Neural cell (in vitro differentiated cells): ENCODE results near the gene AFF1. TPM values are rescaled to one million over a fixed set of nuclear protein-coding genes. Genes with fewer than 3 reads are reported as not detected.
"Not testable (repeated sequence)": the region's sequence is repeated elsewhere in the genome, so short reads cannot be mapped to it uniquely, and the experiment has no call there.

Source experiments
- H2AFZ ChIP-seq: fragments of 200-600, 300-800 bp; sonication (generic), shearing (Covaris generic); 2 replicates; pipeline ENCODE4 v1.6.0; 2014; ENCODE audit warnings: low read depth, mild to moderate bottlenecking, antibody characterized with exemption, low read length, moderate library complexity
- H3F3A ChIP-seq: fragments of 200-600 bp; shearing (Covaris generic); 2 replicates; pipeline ENCODE4 v1.6.1; 2016; ENCODE audit warnings: mild to moderate bottlenecking, moderate library complexity, mixed read lengths, antibody characterized with exemption, low read length; ENCODE audit not compliant: insufficient read depth, poor library complexity, severe bottlenecking
- H3K27ac ChIP-seq: fragments of 200-600, 300-800 bp; sonication (generic), shearing (Covaris generic); 2 replicates; pipeline ENCODE4 v1.5.1; 2014; ENCODE audit warnings: mild to moderate bottlenecking, low read length, moderate library complexity
- H3K27me3 ChIP-seq: fragments of 300-800, 200-600 bp; sonication (generic), shearing (Covaris generic); 2 replicates; pipeline ENCODE4 v1.6.0; 2014; ENCODE audit warnings: mild to moderate bottlenecking, low read depth, low read length, moderate library complexity; ENCODE audit not compliant: insufficient read depth
- H3K36me3 ChIP-seq: fragments of 300-800, 200-600 bp; sonication (generic), shearing (Covaris generic); 2 replicates; pipeline ENCODE4 v1.5.1; 2014; ENCODE audit warnings: mild to moderate bottlenecking, antibody characterized with exemption, low read length, moderate library complexity; ENCODE audit not compliant: insufficient read depth
- H3K4me2 ChIP-seq: fragments of 300-800, 200-600 bp; sonication (generic), shearing (Covaris generic); 2 replicates; pipeline ENCODE4 v1.6.0; 2014; ENCODE audit warnings: mild to moderate bottlenecking, low read length
- H3K4me3 ChIP-seq: fragments of 300-800, 200-600 bp; sonication (generic), shearing (Covaris generic); 2 replicates; pipeline ENCODE4 v1.5.1; 2014; ENCODE audit warnings: mild to moderate bottlenecking, low read length, moderate library complexity
- H3K79me2 ChIP-seq: fragments of 200-600 bp; shearing (Covaris generic); replicated peaks from 2 replicates; pipeline ENCODE4 v1.6.0; 2014; ENCODE audit warnings: mild to moderate bottlenecking, low read length, moderate library complexity; ENCODE audit not compliant: insufficient read depth
- H3K9ac ChIP-seq: fragments of 300-800, 200-600 bp; sonication (generic), shearing (Covaris generic); 2 replicates; pipeline ENCODE4 v1.6.1; 2016; ENCODE audit warnings: mild to moderate bottlenecking, low read length, mixed read lengths
- H3K9me2 ChIP-seq: fragments of 200-600 bp; shearing (Covaris generic); 2 replicates; pipeline ENCODE4 v1.6.1; 2016; ENCODE audit warnings: mild to moderate bottlenecking, low read length, mixed read lengths; ENCODE audit not compliant: insufficient read depth
- H3K9me3 ChIP-seq: fragments of 200-600, 300-800 bp; sonication (generic), shearing (Covaris generic); 2 replicates; pipeline ENCODE4 v1.6.1; 2016; ENCODE audit warnings: mild to moderate bottlenecking, mixed run types, low read length, moderate library complexity, mixed read lengths
- H4K20me1 ChIP-seq: fragments of 200-600 bp; shearing (Covaris generic); 2 replicates; pipeline ENCODE4 v1.6.1; 2016; ENCODE audit warnings: mild to moderate bottlenecking, mixed run types; ENCODE audit not compliant: insufficient read depth
- EP300 ChIP-seq: fragments of 450-650 bp; conservative IDR thresholded peaks from 2 replicates; pipeline ENCODE4 v1.6.1; 2014; ENCODE audit warnings: antibody characterized with exemption, mild to moderate bottlenecking, moderate library complexity; ENCODE audit not compliant: poor library complexity, severe bottlenecking
- EZH2 ChIP-seq: fragments of 200-600, 300-800 bp; shearing (Covaris generic), sonication (generic); IDR thresholded peaks from 2 replicates; pipeline ENCODE4 v1.6.1; 2014; ENCODE audit warnings: antibody characterized with exemption, low read length, borderline replicate concordance, mild to moderate bottlenecking; ENCODE audit not compliant: insufficient read depth, poor library complexity, severe bottlenecking
- MXI1 ChIP-seq: fragments of 450-650 bp; conservative IDR thresholded peaks from 2 replicates; pipeline ENCODE4 v1.6.1; 2014; ENCODE audit warnings: antibody characterized with exemption, mild to moderate bottlenecking; ENCODE audit not compliant: poor library complexity, severe bottlenecking
- POLR2AphosphoS5 ChIP-seq: IDR thresholded peaks from 2 replicates; pipeline ENCODE4 v1.6.1; 2012
- RAD21 ChIP-seq: fragments of 450-650 bp; conservative IDR thresholded peaks from 2 replicates; pipeline ENCODE4 v1.6.1; 2014; ENCODE audit warnings: antibody characterized with exemption, mild to moderate bottlenecking, moderate library complexity
- SMC3 ChIP-seq: fragments of 450-650 bp; conservative IDR thresholded peaks from 2 replicates; pipeline ENCODE4 v1.6.1; 2014; ENCODE audit warnings: antibody characterized with exemption, mild to moderate bottlenecking, moderate library complexity; ENCODE audit not compliant: poor library complexity
- TAF1 ChIP-seq: IDR thresholded peaks from 2 replicates; pipeline ENCODE4 v1.6.1; 2012; ENCODE audit warnings: low read depth
- polyA plus RNA-seq: library from polyadenylated mRNA; depleted of rRNA; stranded (reverse); fragments of >200 nt; gene quantifications from 2 replicates; pipeline ENCODE4 v1.2.3, GENCODE V29; 2014
- TF ChIP-seq, protein P1 (sequence below): IDR thresholded peaks from 2 replicates; pipeline ENCODE4 v1.6.1; 2012; ENCODE audit warnings: borderline replicate concordance
- TF ChIP-seq, protein P2 (sequence below): fragments of 450-650 bp; IDR thresholded peaks from 2 replicates; pipeline ENCODE4 v1.5.1; 2014; ENCODE audit warnings: antibody characterized with exemption, mild to moderate bottlenecking, moderate library complexity; ENCODE audit not compliant: poor library complexity, severe bottlenecking

AFF1 gene
- polyA plus RNA-seq, 1 donor from 2014 or later, result 0.63 TPM

DNA sequence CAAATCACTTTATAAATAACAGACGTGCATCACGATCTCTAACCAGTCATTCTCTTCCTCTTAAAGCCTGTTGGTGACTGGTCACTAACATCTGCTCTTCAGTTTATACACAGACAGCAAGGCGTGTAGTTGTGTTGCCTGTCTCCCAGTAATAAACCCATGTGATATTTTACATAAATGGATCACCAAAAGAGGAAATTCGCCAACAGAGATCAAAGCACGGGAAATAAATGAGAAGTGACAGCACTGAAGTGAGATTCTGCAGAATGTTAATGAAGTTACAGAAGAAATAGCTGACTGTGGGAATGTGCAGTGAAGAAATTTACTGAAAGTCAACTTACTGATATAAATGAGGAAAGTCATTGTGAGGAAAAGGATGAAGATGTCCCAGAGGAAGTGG lies 47.0 kb downstream of the AFF1 start:
- H3K36me3 ChIP-seq, result no peaks in the 10 kb centered on the region
- H3K9me2 ChIP-seq, result no peaks in the 10 kb centered on the region
- no peak overlapping the region for H3K4me3 ChIP-seq
- H2AFZ ChIP-seq, result no peak overlapping the region
- H3K4me2 ChIP-seq, result no peak overlapping the region
- no peaks in the 10 kb centered on the region for H3K9me3 ChIP-seq
- no peak overlapping the region for H3K27ac ChIP-seq
- H3F3A ChIP-seq, result no peaks in the 10 kb centered on the region
- no peaks in the 10 kb centered on the region for H4K20me1 ChIP-seq
- no peaks in the 10 kb centered on the region for H3K79me2 ChIP-seq
- H3K9ac ChIP-seq, result no peak overlapping the region
- no peaks in the 10 kb centered on the region for H3K27me3 ChIP-seq
- TF ChIP-seq, protein P1, sequence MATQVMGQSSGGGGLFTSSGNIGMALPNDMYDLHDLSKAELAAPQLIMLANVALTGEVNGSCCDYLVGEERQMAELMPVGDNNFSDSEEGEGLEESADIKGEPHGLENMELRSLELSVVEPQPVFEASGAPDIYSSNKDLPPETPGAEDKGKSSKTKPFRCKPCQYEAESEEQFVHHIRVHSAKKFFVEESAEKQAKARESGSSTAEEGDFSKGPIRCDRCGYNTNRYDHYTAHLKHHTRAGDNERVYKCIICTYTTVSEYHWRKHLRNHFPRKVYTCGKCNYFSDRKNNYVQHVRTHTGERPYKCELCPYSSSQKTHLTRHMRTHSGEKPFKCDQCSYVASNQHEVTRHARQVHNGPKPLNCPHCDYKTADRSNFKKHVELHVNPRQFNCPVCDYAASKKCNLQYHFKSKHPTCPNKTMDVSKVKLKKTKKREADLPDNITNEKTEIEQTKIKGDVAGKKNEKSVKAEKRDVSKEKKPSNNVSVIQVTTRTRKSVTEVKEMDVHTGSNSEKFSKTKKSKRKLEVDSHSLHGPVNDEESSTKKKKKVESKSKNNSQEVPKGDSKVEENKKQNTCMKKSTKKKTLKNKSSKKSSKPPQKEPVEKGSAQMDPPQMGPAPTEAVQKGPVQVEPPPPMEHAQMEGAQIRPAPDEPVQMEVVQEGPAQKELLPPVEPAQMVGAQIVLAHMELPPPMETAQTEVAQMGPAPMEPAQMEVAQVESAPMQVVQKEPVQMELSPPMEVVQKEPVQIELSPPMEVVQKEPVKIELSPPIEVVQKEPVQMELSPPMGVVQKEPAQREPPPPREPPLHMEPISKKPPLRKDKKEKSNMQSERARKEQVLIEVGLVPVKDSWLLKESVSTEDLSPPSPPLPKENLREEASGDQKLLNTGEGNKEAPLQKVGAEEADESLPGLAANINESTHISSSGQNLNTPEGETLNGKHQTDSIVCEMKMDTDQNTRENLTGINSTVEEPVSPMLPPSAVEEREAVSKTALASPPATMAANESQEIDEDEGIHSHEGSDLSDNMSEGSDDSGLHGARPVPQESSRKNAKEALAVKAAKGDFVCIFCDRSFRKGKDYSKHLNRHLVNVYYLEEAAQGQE, result no peak
- no peak for TF ChIP-seq RAD21
- TF ChIP-seq EZH2, result no peak
- no peak for TF ChIP-seq MXI1
- no peak for TF ChIP-seq EP300
- TF ChIP-seq SMC3, result no peak
- TF ChIP-seq, protein P2, sequence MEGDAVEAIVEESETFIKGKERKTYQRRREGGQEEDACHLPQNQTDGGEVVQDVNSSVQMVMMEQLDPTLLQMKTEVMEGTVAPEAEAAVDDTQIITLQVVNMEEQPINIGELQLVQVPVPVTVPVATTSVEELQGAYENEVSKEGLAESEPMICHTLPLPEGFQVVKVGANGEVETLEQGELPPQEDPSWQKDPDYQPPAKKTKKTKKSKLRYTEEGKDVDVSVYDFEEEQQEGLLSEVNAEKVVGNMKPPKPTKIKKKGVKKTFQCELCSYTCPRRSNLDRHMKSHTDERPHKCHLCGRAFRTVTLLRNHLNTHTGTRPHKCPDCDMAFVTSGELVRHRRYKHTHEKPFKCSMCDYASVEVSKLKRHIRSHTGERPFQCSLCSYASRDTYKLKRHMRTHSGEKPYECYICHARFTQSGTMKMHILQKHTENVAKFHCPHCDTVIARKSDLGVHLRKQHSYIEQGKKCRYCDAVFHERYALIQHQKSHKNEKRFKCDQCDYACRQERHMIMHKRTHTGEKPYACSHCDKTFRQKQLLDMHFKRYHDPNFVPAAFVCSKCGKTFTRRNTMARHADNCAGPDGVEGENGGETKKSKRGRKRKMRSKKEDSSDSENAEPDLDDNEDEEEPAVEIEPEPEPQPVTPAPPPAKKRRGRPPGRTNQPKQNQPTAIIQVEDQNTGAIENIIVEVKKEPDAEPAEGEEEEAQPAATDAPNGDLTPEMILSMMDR, result no peak
- TF ChIP-seq POLR2AphosphoS5, result no peak
- no peak for TF ChIP-seq TAF1

DNA sequence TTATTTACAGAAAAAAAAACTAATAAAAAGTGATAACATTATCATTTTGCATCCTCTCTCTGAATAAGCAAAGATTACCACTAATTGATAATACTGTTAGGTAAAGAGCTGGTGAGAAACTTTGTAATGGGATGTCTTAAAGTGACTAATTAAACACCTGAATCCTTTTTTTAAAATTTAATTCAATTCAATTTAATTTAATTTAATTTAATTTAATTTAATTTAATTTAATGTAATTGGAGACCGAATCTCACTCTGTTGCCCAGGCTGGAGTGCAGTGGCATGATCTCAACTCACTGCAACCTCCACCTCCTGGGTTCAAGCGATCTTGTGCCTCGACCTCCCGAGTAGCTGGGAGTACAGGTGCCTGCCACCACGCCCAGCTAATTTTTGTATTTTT lies 51.0 kb downstream of the AFF1 start:
- H3K36me3 ChIP-seq, H3K79me2 ChIP-seq, H3K27me3 ChIP-seq, H3K27ac ChIP-seq, H3K9ac ChIP-seq, H3K4me2 ChIP-seq, H3K4me3 ChIP-seq, H3K9me3 ChIP-seq, H3K9me2 ChIP-seq, H4K20me1 ChIP-seq, H2AFZ ChIP-seq, H3F3A ChIP-seq: not testable (repeated sequence)

DNA sequence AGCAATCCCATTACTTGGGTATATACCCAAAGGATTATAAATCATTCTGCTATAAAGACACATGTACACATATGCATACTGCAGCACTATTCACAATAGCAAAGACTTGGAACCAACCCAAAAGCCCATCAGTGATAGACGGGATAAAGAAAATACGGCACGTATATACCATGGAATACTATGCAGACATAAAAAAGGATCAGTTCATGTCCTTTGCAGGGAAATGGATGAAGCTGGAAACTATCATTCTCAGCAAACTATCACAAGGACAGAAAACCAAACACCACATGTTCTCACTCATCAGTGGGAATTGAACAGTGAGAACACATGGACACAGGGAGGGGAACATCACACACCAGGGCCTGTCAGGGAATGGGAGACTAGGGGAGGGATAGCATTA lies 54.8 kb downstream of the AFF1 start:
- H3K4me2 ChIP-seq, H3K79me2 ChIP-seq, H3K9me3 ChIP-seq, H3K27ac ChIP-seq, H3K27me3 ChIP-seq, H3K36me3 ChIP-seq, H4K20me1 ChIP-seq, H2AFZ ChIP-seq, H3K4me3 ChIP-seq, H3K9me2 ChIP-seq, H3F3A ChIP-seq, H3K9ac ChIP-seq: not testable (repeated sequence)
